Hepatocyte (in vitro differentiated cells): ENCODE results near the gene TCP10L. TPM values are rescaled to one million over a fixed set of nuclear protein-coding genes. Genes with fewer than 3 reads are reported as not detected.

Source experiments
- DNase-seq: peaks from one replicate; pipeline ENCODE4 v3.0.0-alpha.2; 2016; ENCODE audit warnings: low spot score
- H2AFZ ChIP-seq: fragments of 200-600 bp; sonication (generic); 2 replicates; pipeline ENCODE4 v1.6.0; 2016; ENCODE audit warnings: antibody characterized with exemption, mild to moderate bottlenecking
- H3K27ac ChIP-seq: fragments of 200-600 bp; sonication (generic); 2 replicates; pipeline ENCODE4 v1.5.1; 2016; ENCODE audit warnings: mild to moderate bottlenecking
- H3K27me3 ChIP-seq: fragments of 200-600 bp; sonication (generic); 2 replicates; pipeline ENCODE4 v1.6.1; 2016
- H3K36me3 ChIP-seq: fragments of 200-600 bp; sonication (generic); replicated peaks from 2 replicates; pipeline ENCODE4 v1.5.1; 2016; ENCODE audit warnings: low read depth; ENCODE audit not compliant: insufficient read depth
- H3K4me1 ChIP-seq: fragments of 200-600 bp; sonication (generic); 2 replicates; pipeline ENCODE4 v1.5.1; 2016; ENCODE audit warnings: mild to moderate bottlenecking, moderate library complexity; ENCODE audit not compliant: insufficient read depth
- H3K4me2 ChIP-seq: fragments of 200-600 bp; sonication (generic); 2 replicates; pipeline ENCODE4 v1.6.0; 2016
- H3K4me3 ChIP-seq: fragments of 200-600 bp; sonication (generic); 2 replicates; pipeline ENCODE4 v1.5.1; 2016; ENCODE audit warnings: mild to moderate bottlenecking
- H3K79me2 ChIP-seq: fragments of 200-600 bp; sonication (generic); 2 replicates; pipeline ENCODE4 v1.6.0; 2017; ENCODE audit warnings: mild to moderate bottlenecking
- H3K9me2 ChIP-seq: fragments of 200-600 bp; sonication (generic); replicated peaks from 2 replicates; pipeline ENCODE4 v1.6.0; 2017; ENCODE audit warnings: mild to moderate bottlenecking; ENCODE audit not compliant: insufficient read depth
- H3K9me3 ChIP-seq: fragments of 200-600 bp; sonication (generic); 2 replicates; pipeline ENCODE4 v1.5.1; 2016; ENCODE audit warnings: low read depth, mild to moderate bottlenecking
- H4K20me1 ChIP-seq: fragments of 200-600 bp; sonication (generic); 2 replicates; pipeline ENCODE4 v1.6.0; 2016; ENCODE audit warnings: mild to moderate bottlenecking; ENCODE audit not compliant: insufficient read depth, poor library complexity, severe bottlenecking
- EZH2 ChIP-seq: fragments of 200-600 bp; sonication (generic); IDR thresholded peaks from 2 replicates; pipeline ENCODE4 v1.6.1; 2016; ENCODE audit warnings: antibody characterized with exemption, mild to moderate bottlenecking, borderline replicate concordance
- EZH2phosphoT487 ChIP-seq: fragments of 200-600 bp; sonication (generic); IDR thresholded peaks from one replicate; pipeline ENCODE4 v1.6.1; 2018; ENCODE audit warnings: antibody characterized with exemption, mild to moderate bottlenecking, low read depth, moderate library complexity; ENCODE audit not compliant: unreplicated experiment, severe bottlenecking
- WGBS: methylation state at CpG from one replicate; pipeline ENCODE4 v1.1.6; 2016; ENCODE audit warnings: low lambda C conversion rate; ENCODE audit errors: missing lambda C conversion rate; 5-methylcytosine and 5-hydroxymethylcytosine counted together
- polyA plus RNA-seq: library from polyadenylated mRNA; unstranded; fragments of >200 nt; fragmentation: Nextera tagmentation; extraction: Ambion mirVana; gene quantifications from 2 replicates; pipeline ENCODE4 v1.2.1, GENCODE V29; 2016
- total RNA-seq: library from RNA; depleted of rRNA; stranded (reverse); fragments of >200 nt; gene quantifications from 2 replicates; pipeline ENCODE4 v1.2.3, GENCODE V29; 2014
- TF ChIP-seq, protein P1 (sequence below): fragments of 200-600 bp; sonication (generic); IDR thresholded peaks from 2 replicates; pipeline ENCODE4 v1.5.1; 2016; ENCODE audit warnings: antibody characterized with exemption, mild to moderate bottlenecking; ENCODE audit not compliant: poor library complexity

TCP10L gene
- total and polyA plus RNA-seq, 2 experiments from 2014 or later, result 0.40 to 1.0 TPM

DNA sequence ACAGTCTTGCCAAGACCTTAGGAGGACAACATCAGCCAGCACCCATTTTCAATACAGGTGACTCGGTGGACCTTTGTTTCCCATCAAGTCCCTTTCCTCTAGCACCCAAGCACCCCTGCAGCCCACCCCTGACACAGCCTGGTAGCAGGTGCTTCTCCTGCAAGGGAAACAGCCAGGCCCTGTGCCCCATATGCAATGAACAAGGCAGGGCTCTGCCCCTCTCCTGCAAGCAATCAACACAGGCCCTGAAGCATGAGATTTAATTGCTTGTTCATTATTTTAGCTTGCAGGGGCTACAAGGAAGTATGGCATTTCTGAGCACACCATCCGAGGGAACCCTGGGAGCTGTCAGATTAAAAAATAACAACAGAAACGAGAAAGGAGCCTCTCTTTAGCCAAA is 35.4 kb downstream of the TCP10L start:
- Histone ChIP-seq H3K79me2 (no peaks in the 10 kb centered on the region), H3K4me3 (no peak overlapping the region), H3K4me2 (no peak overlapping the region), H3K9me3 (no peaks in the 10 kb centered on the region), H4K20me1 (no peaks in the 10 kb centered on the region), H3K27ac (no peak overlapping the region), H3K4me1 (no peaks in the 10 kb centered on the region), H3K27me3 (no peaks in the 10 kb centered on the region), H2AFZ (no peak overlapping the region), H3K36me3 (no peaks in the 10 kb centered on the region), H3K9me2 (no peaks in the 10 kb centered on the region)
- 87% methylated on average over 3 of the region's 3 CpGs for WGBS
- no peak for DNase-seq
- TF ChIP-seq, protein P1, sequence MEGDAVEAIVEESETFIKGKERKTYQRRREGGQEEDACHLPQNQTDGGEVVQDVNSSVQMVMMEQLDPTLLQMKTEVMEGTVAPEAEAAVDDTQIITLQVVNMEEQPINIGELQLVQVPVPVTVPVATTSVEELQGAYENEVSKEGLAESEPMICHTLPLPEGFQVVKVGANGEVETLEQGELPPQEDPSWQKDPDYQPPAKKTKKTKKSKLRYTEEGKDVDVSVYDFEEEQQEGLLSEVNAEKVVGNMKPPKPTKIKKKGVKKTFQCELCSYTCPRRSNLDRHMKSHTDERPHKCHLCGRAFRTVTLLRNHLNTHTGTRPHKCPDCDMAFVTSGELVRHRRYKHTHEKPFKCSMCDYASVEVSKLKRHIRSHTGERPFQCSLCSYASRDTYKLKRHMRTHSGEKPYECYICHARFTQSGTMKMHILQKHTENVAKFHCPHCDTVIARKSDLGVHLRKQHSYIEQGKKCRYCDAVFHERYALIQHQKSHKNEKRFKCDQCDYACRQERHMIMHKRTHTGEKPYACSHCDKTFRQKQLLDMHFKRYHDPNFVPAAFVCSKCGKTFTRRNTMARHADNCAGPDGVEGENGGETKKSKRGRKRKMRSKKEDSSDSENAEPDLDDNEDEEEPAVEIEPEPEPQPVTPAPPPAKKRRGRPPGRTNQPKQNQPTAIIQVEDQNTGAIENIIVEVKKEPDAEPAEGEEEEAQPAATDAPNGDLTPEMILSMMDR, result no peak
- TF ChIP-seq EZH2phosphoT487 (no peak), EZH2 (no peak)

DNA sequence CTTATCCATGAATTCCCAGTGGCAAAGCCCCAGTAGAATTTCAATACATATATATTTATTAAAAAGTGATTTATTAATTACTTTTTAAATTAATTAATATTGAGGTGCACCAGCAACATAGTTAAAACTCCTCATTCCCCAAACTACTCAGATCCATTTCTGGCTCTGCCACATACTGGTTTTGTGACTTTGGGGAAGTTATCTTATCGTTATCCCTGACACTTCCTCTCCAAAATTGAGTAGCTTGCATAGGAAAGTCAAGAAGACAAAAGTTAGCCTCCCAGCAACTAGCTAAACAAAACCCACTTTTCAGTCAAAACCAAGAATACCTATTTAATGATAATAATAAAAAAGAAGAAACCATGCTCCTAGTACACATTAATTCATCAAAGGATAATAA is 35.9 kb downstream of the TCP10L start:
- Histone ChIP-seq H3K4me3 (no peak overlapping the region), H3K4me1 (no peaks in the 10 kb centered on the region), H2AFZ (no peak overlapping the region), H3K9me2 (no peaks in the 10 kb centered on the region), H3K27me3 (no peaks in the 10 kb centered on the region), H3K9me3 (no peaks in the 10 kb centered on the region), H3K36me3 (no peaks in the 10 kb centered on the region), H3K27ac (no peak overlapping the region), H4K20me1 (no peaks in the 10 kb centered on the region), H3K4me2 (no peak overlapping the region), H3K79me2 (no peaks in the 10 kb centered on the region)
- DNase-seq, result no peak
- WGBS, result 78% methylated on average over 1 of the region's 1 CpG
- no peak for TF ChIP-seq EZH2
- TF ChIP-seq, protein P1, result no peak

DNA sequence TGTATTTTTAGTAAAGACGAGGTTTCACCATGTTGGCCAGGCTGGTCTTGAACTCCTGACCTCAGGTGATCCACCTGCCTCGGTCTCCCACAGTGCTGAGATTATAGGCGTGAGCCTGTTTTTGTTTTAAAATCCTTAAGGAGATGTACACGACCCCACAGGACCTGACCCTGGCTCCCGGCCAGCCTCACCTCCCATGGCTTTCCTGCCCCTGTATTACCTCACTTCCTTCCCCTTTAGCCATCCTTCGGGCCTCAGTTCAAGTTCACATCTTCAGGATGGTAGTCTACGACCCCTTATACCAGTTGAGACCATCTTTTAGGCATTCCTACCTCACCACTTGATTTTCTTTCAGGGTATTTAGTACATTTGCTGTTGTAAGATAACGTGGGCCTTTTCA is 36.3 kb downstream of the TCP10L start:
- Histone ChIP-seq H3K27me3 (no peaks in the 10 kb centered on the region), H2AFZ (no peak overlapping the region), H4K20me1 (no peaks in the 10 kb centered on the region), H3K4me3 (no peak overlapping the region), H3K79me2 (no peaks in the 10 kb centered on the region), H3K4me2 (no peak overlapping the region), H3K9me3 (no peaks in the 10 kb centered on the region), H3K27ac (no peak overlapping the region), H3K36me3 (no peaks in the 10 kb centered on the region), H3K9me2 (no peaks in the 10 kb centered on the region), H3K4me1 (no peaks in the 10 kb centered on the region)
- WGBS, result 91% methylated on average over 8 of the region's 8 CpGs
- TF ChIP-seq, protein P1, result no peak
- no peak for TF ChIP-seq EZH2phosphoT487
- no peak for TF ChIP-seq EZH2
- DNase-seq, result no peak

DNA sequence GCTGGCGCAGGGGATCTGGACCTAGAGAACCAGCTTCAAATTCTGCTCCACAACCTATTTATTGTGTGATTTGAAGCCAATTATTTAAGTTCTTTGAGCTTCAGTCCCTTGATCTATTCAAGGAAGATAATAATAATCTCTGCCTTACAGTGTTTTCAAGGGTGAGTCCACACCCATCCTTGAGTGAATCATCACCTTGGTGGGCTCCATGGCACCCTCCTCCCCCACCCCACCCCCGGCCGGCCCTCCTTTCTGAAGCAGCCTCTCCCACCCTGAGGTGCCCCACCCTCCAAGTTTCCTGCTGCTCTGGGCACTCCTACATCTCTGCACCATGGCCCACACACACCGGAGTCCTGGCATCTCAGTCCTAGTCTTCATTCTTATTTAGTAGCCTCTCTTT is 38.3 kb downstream of the TCP10L start:
- no peaks in the 10 kb centered on the region for H4K20me1 ChIP-seq
- H3K4me2 ChIP-seq, result no peak overlapping the region
- no peaks in the 10 kb centered on the region for H3K4me1 ChIP-seq
- TF ChIP-seq, protein P1, result no peak
- TF ChIP-seq EZH2, result no peak
- TF ChIP-seq EZH2phosphoT487, result no peak
- H3K79me2 ChIP-seq, result no peaks in the 10 kb centered on the region
- no peak for DNase-seq
- no peak overlapping the region for H3K27ac ChIP-seq
- H3K9me3 ChIP-seq, result no peaks in the 10 kb centered on the region
- H3K9me2 ChIP-seq, result no peaks in the 10 kb centered on the region
- 91% methylated on average over 3 of the region's 4 CpGs for WGBS
- no peak overlapping the region for H2AFZ ChIP-seq
- no peak overlapping the region for H3K4me3 ChIP-seq
- H3K36me3 ChIP-seq, result no peaks in the 10 kb centered on the region
- H3K27me3 ChIP-seq, result no peaks in the 10 kb centered on the region
